HepG2 (cell line): ENCODE results near the gene SHBG.
"Not testable (repeated sequence)": the region's sequence is repeated elsewhere in the genome, so short reads cannot be mapped to it uniquely, and the experiment has no call there.

Experiments used
- CTCF ChIP-seq: sonication (generic); formaldehyde crosslinking; IDR thresholded peaks from 2 replicates; pipeline ENCODE4 v1.5.0; 2020; ENCODE audit warnings: mild to moderate bottlenecking, missing genetic modification reagents, moderate library complexity
- KLF16 ChIP-seq, 2 experiments: sonication (generic) in 1 of 2; formaldehyde crosslinking in 1 of 2; IDR thresholded peaks; 2 replicates each; pipeline versions ENCODE4 v1.6.1 to v1.8.0; 2016 to 2023; ENCODE audit warnings: missing genetic modification reagents in 2 of 2, missing compliant biosample characterization in 1 of 2
- POLR2A ChIP-seq, 2 experiments: IDR thresholded peaks; 2 replicates each; pipeline ENCODE4 v1.6.1; 2011; ENCODE audit warnings: low read depth in 2 of 2, low read length in 2 of 2, mild to moderate bottlenecking in 1 of 2, moderate library complexity in 1 of 2; ENCODE audit not compliant: insufficient read depth in 1 of 2
- TAF1 ChIP-seq: sonication (generic); formaldehyde crosslinking; IDR thresholded peaks from 2 replicates; pipeline ENCODE4 v1.4.0; 2020; ENCODE audit warnings: missing genetic modification reagents
- ZFP36 ChIP-seq: fragments of 150-350 bp; IDR thresholded peaks from 2 replicates; pipeline ENCODE4 v1.6.1; 2018; ENCODE audit warnings: borderline replicate concordance, low read length, low read depth; ENCODE audit not compliant: partially characterized antibody
- ZNF501 ChIP-seq: sonication (generic); formaldehyde crosslinking; IDR thresholded peaks from 2 replicates; pipeline ENCODE4 v1.5.1; 2020; ENCODE audit warnings: mild to moderate bottlenecking, moderate library complexity, missing genetic modification reagents
- ZNF7 ChIP-seq: IDR thresholded peaks from 2 replicates; pipeline ENCODE4 v1.6.1; 2016; ENCODE audit warnings: missing biosample characterization, missing genetic modification reagents
- TF ChIP-seq, protein P1 (sequence below): sonication (generic); formaldehyde crosslinking; IDR thresholded peaks from 2 replicates; pipeline ENCODE4 v1.4.0; 2020; ENCODE audit warnings: missing genetic modification reagents
- TF ChIP-seq, protein P2 (sequence below): sonication (generic); formaldehyde crosslinking; IDR thresholded peaks from 2 replicates; pipeline ENCODE4 v1.8.1; 2022; ENCODE audit warnings: mild to moderate bottlenecking, missing genetic modification reagents
- TF ChIP-seq, protein P3 (sequence below): sonication (generic); formaldehyde crosslinking; IDR thresholded peaks from 2 replicates; pipeline ENCODE4 v1.4.0; 2020; ENCODE audit warnings: mild to moderate bottlenecking, missing genetic modification reagents

DNA sequence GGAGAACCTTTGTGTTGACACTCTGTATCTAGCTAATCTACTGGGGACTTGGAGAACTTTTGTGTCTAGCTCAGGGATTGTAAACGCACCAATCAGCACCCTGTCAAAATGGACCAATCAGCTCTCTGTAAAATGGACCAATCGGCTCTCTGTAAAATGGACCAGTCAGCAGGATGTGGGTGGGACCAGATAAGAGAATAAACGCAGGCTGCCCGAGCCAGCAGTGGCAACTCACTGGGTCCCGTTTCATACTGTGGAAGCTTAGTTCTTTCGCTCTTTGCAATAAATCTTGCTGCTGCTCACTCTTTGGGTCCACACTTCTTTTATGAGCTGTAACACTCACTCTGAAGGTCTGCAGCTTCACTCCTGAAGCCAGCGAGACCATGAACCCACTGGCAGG is 11.7 kb downstream of the SHBG start:
- TF ChIP-seq CTCF (CRISPR knock-in tag); KLF16 (CRISPR knock-in tag; IDR thresholded peaks at IDR 0.05); ZFP36; POLR2A (IDR thresholded peaks at IDR 0.05; ENCODE audit: insufficient read depth in 1 of 2, low read depth in 2 of 2, low read length in 2 of 2); ZNF7 (CRISPR knock-in tag); ZNF501 (CRISPR knock-in tag); TAF1 (CRISPR knock-in tag): not testable (repeated sequence)
- TF ChIP-seq, protein P1, sequence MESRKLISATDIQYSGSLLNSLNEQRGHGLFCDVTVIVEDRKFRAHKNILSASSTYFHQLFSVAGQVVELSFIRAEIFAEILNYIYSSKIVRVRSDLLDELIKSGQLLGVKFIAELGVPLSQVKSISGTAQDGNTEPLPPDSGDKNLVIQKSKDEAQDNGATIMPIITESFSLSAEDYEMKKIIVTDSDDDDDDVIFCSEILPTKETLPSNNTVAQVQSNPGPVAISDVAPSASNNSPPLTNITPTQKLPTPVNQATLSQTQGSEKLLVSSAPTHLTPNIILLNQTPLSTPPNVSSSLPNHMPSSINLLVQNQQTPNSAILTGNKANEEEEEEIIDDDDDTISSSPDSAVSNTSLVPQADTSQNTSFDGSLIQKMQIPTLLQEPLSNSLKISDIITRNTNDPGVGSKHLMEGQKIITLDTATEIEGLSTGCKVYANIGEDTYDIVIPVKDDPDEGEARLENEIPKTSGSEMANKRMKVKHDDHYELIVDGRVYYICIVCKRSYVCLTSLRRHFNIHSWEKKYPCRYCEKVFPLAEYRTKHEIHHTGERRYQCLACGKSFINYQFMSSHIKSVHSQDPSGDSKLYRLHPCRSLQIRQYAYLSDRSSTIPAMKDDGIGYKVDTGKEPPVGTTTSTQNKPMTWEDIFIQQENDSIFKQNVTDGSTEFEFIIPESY (CRISPR knock-in tag): not testable (repeated sequence)
- TF ChIP-seq, protein P2, sequence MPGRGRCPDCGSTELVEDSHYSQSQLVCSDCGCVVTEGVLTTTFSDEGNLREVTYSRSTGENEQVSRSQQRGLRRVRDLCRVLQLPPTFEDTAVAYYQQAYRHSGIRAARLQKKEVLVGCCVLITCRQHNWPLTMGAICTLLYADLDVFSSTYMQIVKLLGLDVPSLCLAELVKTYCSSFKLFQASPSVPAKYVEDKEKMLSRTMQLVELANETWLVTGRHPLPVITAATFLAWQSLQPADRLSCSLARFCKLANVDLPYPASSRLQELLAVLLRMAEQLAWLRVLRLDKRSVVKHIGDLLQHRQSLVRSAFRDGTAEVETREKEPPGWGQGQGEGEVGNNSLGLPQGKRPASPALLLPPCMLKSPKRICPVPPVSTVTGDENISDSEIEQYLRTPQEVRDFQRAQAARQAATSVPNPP: not testable (repeated sequence)
- TF ChIP-seq, protein P3, sequence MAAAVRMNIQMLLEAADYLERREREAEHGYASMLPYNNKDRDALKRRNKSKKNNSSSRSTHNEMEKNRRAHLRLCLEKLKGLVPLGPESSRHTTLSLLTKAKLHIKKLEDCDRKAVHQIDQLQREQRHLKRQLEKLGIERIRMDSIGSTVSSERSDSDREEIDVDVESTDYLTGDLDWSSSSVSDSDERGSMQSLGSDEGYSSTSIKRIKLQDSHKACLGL: not testable (repeated sequence)
